ENCODE measurements around the gene RFXAP.

The RFXAP gene

DNA sequence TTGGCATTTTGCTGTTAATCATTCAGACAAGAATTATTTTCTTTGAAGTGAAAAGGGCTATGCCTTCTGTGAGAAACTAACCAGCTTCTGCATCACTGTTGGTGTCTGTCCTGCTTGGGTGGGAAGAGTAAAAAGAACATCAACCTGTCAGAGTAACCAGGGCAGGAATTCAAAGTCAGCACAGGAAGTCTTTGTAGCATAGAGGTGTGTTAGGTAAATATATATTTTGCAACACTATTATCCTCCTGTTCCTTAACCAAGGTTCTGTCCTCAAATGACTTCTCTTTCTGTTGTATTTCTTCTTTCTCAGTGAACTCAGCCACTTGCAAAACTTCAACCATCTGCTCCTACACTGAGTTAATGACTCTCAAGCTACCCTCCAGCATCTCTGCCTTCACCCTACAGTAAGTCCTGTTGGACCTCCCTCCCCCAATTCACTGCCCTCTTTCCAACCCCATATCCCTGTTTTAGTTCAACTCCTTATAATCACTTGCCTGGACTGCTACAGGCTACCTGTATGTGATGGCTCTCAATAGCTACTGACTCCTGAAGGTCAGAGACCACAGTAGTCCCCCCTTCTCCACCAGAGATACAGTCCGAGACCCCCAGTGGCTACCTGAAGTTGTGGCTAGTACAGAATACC is 51.1 kb downstream of the RFXAP start:
- H3K27ac ChIP-seq (ENCODE audit: low read length): no peak overlapping the region
- no peaks in the 10 kb centered on the region for H3K27me3 ChIP-seq (ENCODE audit: low read depth, low read length)
- H3K9me3 ChIP-seq (ENCODE audit: control insufficient read depth in 1 of 2, low read length in 2 of 2): no peaks in the 10 kb centered on the region
- H3K4me1 ChIP-seq (ENCODE audit: control insufficient read depth in 1 of 2, insufficient read depth in 2 of 2, low read length in 2 of 2): no peaks in the 10 kb centered on the region
- H3K36me3 ChIP-seq (ENCODE audit: control insufficient read depth in 1 of 2, insufficient read depth in 2 of 2, low read length in 2 of 2): peaks cover 0 to 5% of the 10 kb centered on the region in 2 donors
- H3K4me3 ChIP-seq (ENCODE audit: low read depth in 1 of 2, low read length in 2 of 2): no peak overlapping the region

DNA sequence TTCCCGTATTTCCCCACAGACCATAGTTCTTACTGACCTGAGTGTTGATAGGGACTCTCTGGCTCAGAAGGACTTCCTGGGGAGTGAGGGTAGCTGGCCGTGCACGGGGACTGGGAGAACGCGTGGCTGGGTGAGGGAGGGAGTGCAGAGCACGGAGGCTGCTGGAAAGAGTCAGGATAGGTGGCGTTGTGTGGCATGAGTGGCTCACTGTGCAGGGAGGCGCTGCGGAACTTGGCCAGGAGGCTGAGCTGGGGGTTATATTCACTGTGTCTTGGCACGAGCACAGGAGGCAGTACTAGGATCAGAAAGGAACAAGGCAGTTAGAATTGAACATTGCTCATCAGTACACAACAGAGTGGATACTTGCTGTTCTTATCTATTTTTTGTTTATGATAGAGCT is 53.6 kb downstream of the RFXAP start:
- Histone ChIP-seq H3K4me1 (ENCODE audit: control insufficient read depth in 1 of 2, insufficient read depth in 2 of 2, low read length in 2 of 2) (no peaks in the 10 kb centered on the region), H3K27ac (ENCODE audit: low read length) (no peak overlapping the region), H3K36me3 (ENCODE audit: control insufficient read depth in 1 of 2, insufficient read depth in 2 of 2, low read length in 2 of 2) (peaks cover 2 to 5% of the 10 kb centered on the region in 2 donors), H3K4me3 (ENCODE audit: low read depth in 1 of 2, low read length in 2 of 2) (no peak overlapping the region), H3K9me3 (ENCODE audit: control insufficient read depth in 1 of 2, low read length in 2 of 2) (no peaks in the 10 kb centered on the region), H3K27me3 (ENCODE audit: low read depth, low read length) (no peaks in the 10 kb centered on the region)

DNA sequence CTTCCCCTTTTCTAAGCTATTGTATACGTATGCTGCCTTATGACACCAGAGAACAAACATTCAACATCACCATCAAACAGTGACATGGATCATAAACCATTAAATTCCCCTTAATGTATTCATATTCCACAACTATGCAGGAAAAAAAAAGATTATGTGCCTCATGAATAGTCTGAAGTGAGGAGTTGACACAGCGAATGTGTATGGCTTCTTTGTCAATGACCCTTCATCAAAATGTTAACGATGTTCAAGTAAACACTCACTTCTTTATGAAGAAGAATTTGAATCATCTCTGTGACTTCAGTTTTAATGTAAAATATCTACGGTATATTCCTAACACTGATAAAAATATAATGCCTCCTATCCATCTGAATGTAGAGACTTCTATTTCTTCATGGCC is 56.4 kb downstream of the RFXAP start:
- Histone ChIP-seq H3K4me1 (ENCODE audit: control insufficient read depth in 1 of 2, insufficient read depth in 2 of 2, low read length in 2 of 2) (no peaks in the 10 kb centered on the region), H3K27me3 (ENCODE audit: low read depth, low read length) (no peaks in the 10 kb centered on the region), H3K36me3 (ENCODE audit: control insufficient read depth in 1 of 2, insufficient read depth in 2 of 2, low read length in 2 of 2) (peaks cover 3 to 13% of the 10 kb centered on the region in 2 donors), H3K9me3 (ENCODE audit: control insufficient read depth in 1 of 2, low read length in 2 of 2) (no peaks in the 10 kb centered on the region), H3K4me3 (ENCODE audit: low read depth in 1 of 2, low read length in 2 of 2) (no peak overlapping the region), H3K27ac (ENCODE audit: low read length) (no peak overlapping the region)

DNA sequence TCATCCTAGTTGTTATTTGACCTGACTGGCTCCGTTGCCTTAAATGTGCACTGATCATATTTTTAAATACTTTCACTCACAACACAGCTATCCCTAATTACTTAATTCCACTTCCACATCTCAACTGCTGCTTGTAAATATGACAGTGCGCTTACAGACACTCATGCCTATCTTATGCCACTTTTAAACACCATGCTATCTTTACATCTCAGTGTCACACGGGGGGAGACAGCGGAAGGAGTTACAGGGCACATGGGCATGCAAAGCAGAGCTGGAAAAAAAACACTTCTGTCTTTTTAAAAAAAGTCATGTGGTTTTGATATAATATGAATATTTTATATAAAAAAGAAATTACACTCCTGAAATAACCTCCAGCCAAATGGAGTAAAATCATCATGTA is 56.9 kb downstream of the RFXAP start:
- no peaks in the 10 kb centered on the region for H3K9me3 ChIP-seq (ENCODE audit: control insufficient read depth in 1 of 2, low read length in 2 of 2)
- H3K27ac ChIP-seq (ENCODE audit: low read length): no peak overlapping the region
- H3K4me3 ChIP-seq (ENCODE audit: low read depth in 1 of 2, low read length in 2 of 2): no peak overlapping the region
- H3K27me3 ChIP-seq (ENCODE audit: low read depth, low read length): no peaks in the 10 kb centered on the region
- peaks cover 0 to 1% of the 10 kb centered on the region in 2 donors for H3K4me1 ChIP-seq (ENCODE audit: control insufficient read depth in 1 of 2, insufficient read depth in 2 of 2, low read length in 2 of 2)
- H3K36me3 ChIP-seq (ENCODE audit: control insufficient read depth in 1 of 2, insufficient read depth in 2 of 2, low read length in 2 of 2): peaks cover 3 to 13% of the 10 kb centered on the region in 2 donors

All from muscle layer of duodenum (tissue), 2 donors.